GM19324 (cell line): Measurements from ENCODE around the gene TMEM123.

Source experiments
- ATAC-seq: cut with Tn5 transposase; IDR thresholded peaks from one replicate; pipeline ENCODE4 v1.9.1; 2021; ENCODE audit warnings: mild to moderate bottlenecking, moderate library complexity; ENCODE audit not compliant: unreplicated experiment, low FRiP score

Gene TMEM123

GRCh38 chr11:102399189-102399588, 53.4 kb downstream of the TMEM123 start:
- ATAC-seq, result no peak

- no peak for ATAC-seq
Measured at GRCh38 chr11:102398297-102398696, 54.3 kb downstream of the TMEM123 start.

DNA sequence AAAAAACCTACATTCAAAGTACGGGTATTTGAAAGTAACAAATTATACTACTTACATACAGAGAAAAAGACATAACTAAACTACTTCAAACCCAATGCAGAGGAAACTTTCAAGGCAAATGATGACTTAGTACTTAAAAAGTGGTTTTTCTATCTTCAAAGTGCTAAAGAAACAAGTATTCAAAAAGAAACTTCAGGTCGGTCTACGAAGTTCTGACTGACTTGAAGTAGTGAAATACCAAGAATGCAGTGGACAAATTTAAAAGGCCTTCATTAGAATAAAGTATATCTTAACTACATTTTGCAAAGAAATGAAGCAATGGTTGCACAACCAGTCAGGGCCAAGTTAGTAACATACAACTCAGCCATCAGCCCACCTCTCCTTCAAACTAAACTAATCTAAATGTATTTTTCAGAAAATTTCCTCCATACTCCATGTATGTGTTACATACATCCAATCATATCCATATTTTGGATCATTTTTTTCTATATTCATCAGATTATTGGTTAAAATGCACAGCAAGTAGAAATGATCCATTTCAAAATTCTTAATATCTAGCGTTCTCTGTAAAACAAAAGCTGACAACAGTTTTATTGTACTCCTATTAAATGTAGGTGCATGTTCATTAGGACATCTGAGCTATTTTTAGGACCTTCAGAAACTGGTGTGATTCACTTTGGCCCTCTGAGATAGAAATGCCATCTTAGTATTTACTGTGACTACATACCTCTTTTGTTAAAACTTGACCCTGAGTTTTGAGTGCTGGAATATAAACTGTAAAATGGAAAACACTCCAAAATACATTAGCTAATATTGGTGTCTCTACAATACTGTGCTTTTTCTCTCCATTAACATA, 55.6 kb downstream of the TMEM123 start:
- ATAC-seq, result no peak

DNA sequence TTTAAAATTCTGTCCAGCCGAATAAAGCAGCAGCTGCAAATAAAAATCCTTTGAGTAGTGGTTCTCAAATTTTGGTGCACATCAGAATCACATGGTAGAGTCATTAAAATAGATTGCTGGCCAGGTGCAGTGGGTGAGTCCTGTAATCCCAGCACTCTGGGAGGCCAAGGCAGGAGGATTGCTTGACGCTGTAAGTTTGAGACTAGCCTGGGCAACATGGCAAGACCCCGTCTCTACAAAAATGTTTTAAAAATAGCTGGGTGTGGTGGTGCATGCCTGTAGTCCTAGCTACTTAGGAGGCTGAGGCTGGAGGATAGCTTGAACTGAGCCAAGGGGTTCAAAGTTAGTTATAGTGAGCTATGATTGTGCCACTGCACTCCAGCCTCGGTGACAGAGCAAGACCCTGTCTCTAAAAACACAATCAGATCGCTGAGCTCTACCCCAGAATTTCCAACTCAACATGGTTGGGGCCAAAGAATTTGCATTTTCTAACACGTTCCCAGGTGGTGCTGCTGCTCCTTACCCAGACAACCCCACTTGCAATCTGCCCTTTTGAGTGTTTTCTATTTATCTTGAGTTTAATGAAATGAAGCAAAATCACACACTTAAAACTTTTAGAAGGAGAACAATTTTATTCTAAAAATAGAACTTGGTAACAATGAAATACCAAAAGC, 56.7 kb downstream of the TMEM123 start:
- no peak for ATAC-seq

DNA sequence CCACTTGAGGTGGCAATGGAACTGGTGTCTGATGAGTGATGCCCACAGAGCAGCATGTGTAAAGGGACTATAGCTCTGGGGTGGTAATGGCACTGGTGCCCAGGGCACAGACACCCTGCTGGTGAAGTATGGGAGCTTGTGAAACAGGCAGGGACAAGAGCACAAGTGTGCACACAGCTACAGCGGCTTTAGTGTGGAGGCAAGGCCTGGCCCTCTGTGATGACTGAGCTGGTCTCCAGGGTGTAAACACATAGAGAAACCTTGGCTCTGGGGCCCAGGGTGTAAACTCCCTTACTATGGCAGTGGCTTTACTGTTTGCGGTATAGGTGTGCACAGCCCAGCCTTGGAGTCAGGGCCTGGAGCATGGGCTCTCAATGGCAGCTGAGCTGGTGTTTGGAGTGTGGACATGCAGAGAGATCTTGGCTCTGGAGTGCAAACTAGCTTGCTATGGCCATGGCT, 59.3 kb downstream of the TMEM123 start:
- no peak for ATAC-seq

DNA sequence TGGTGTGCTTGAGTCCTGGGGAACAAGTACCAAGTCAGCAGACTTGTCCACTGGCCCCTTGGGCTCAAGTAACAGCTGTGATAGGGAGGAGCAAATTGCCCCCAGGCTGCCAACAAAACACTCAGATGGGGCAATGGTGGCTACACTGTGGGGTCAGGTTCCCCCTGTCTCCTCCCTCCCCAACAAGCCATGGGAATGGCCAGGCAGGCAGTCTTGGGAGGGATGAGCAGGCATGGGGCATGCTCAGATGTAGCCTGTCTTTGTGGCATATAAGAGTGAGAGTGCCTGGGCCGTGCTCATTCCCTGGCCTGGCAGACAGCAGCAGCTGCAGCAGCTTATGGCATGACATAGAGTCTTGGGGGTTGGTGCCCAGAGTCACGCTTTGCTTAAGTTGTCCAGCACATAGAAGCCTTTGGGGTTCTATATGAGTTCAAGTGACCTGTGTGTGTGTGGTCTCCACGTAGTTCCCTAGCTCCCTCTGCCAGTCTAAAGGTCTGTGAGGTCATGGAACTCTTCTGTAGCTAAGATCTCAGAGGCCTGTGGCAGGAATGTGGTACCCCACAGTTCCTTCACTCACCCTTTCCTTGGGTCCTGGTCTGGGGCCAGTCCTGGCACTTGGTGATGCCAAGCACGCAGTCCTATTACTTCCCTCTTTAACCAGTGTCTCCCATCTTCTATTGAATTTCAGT, 60.9 kb downstream of the TMEM123 start:
- no peak for ATAC-seq

DNA sequence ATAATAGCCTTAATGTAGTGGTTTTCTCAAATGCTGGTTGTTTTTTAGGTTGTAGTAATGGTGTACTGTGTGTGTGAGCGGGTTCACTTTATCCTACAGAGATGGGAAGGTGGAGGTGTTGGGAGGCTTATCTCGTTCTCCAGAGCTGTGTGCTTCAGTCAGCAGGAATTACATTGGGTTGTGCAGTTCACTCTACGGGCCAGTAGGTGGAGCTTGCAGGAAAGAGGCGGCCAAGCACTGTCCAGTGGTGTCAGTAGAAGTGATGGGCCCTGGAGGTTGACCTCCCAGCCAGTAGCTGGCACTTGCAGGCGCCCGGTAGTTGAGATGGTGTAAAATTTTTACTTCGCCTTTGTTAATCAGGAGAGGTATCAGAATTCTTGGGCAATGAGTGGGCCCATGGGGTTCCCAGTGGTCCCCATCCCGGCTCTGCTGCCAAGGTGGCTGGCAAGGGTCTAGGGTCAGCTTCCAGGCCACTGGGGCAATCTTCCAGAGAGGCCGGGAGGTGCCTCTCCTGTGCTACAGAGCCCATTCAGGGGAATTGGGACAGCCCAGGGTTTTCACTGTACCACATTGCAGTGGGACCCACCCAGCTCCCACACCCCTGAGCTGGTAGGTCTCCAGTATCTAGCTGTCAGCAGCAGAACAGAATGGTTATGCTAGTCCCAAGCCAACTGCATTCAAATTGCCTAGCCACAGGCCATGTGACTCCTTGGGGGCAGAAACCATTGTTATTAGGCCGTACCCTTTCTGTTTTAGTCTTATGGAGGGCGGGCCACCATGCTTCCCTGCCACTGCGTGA, 61.7 kb downstream of the TMEM123 start:
- ATAC-seq, result peak; percentile 75

GRCh38 chr11:102389253-102389652, 63.3 kb downstream of the TMEM123 start:
- ATAC-seq, result no peak

- no peak for ATAC-seq
Measured at GRCh38 chr11:102387043-102387781, 65.4 kb downstream of the TMEM123 start.

DNA sequence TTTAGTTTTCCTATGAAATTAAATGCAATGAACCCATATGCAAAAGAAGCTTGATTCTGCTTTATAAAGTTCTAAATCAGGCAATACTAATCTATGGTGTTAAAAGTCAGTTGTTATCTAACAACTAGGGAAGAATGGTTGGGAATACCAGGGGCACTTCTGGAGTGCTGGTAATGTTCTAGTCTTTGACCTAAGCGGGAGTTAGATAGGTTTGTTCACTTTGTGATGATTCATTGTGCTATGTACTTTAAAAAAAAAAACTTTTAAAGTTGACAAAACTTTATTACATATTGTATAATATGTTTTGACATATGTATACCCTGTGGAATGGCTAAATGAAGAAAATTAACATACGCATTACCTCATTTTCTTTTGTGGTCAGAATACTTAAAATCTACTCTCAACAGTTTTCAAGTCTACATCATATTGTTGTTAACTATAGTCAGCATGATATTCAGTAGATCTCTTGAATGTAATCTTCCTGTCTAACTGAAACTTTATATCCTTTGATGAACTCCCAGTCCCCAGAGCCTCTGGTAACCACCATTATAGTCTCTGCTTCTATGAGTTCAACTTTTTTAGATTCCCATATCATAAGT, 66.3 kb downstream of the TMEM123 start:
- no peak for ATAC-seq

DNA sequence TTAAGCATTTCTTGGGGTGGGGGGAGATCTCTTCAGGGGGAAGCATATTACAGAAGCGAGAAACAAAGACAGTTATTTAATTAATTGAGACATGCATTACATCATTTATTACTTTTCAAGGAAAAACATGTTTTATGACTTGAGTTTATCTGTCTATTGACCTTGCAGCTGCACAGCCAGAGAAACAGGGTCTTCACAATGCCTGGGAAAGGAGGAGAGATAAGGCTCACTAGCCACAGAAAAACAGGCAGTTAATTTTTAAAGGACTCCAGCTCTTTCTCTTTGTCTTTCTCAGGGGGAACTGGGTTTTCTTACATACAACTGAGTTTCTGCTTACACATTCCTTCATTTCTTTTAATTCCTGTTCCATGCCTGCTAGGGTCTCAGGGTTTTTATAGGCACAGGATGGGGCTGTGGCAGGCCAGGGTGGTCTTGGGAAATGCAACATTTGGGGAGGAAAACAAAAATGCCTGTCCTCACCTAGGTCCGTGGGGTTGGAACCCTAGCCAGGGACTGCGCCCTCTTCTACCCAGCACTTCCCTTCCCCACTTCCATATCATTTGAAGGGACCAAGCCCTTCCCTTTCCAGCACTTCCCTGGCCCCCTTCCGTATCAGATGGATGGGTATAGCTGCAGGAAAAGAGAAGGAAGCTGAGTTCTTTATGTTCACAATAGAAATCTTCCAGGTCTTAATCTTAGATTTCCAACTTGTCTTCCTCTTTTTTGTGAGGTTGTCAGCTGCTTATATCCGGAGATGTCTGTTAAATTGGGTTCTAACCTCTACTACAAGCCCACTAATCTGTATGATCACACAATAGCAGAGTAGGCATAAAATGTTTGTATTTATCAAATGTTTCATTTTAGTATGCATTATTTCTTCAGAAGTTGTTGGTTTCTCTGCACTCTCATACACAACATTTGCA, 67.2 kb downstream of the TMEM123 start:
- no peak for ATAC-seq

GRCh38 chr11:102384419-102385079, 68.0 kb downstream of the TMEM123 start:
- ATAC-seq, result no peak

DNA sequence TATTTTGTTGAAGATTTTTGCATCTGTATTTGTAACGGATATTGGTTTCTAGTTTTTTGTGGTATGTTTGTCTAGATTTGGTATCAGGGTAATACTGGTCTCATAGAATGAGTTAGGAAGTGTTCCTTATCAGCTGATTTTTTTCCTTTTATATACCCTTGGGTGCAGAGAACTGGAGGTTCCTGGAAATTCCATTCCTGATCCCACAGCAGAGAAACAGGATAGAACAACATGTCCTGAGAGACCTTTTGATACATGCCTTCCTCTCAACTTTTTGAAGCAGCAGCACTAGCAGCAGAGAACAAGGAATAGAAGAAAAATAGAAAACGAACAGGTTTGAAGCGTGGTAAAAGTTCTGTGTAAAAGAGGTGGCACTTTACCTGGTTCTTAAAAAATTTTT, 68.7 kb downstream of the TMEM123 start:
- ATAC-seq, result no peak

DNA sequence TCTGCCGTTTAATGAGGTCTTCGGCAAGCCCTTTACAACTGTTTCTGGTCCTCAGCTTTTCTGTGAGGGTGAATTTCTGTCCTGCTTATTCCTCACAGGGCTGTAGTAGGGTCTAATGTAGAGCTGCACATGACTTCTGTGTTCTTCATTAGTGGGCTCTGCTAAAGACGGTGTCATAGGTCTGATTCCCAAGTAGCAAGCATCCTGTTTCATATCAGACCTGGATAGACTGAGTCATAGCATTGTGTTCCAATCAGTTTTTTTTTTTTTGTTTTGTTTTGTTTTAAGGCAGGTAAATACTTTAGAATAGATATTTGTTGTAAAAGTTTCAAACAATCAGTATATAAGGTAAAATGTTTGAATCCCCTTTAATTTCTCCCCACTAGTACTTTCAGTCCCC, 70.2 kb downstream of the TMEM123 start:
- ATAC-seq, result no peak

DNA sequence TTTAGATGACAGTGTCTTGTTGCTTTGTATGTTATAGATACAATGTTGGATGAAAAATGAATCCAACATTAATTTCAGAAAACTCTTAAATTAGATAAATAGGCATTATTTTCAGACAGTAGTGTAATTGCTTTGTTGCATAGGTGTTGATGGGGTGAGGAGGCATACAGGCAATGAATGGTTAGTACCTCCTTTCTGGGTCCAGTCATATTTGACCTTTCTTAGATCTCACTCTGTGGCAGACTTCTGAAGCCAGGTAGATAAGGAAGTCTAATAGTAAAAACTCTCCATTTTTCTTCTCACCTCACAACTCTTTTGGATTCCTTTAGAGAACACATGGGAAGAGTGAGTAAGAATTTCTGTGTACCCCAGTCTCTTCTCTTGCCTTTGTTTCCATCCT, 73.7 kb downstream of the TMEM123 start:
- no peak for ATAC-seq

DNA sequence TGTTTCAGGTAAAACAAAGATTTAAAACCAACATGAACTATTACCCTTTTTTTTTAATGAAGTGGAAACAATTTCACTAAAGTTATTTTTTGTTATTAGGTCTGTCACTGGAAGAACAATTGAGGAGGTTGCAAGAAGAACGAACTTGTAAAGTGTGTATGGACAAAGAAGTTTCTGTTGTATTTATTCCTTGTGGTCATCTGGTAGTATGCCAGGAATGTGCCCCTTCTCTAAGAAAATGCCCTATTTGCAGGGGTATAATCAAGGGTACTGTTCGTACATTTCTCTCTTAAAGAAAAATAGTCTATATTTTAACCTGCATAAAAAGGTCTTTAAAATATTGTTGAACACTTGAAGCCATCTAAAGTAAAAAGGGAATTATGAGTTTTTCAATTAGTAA, 74.7 kb downstream of the TMEM123 start:
- ATAC-seq, result no peak

DNA sequence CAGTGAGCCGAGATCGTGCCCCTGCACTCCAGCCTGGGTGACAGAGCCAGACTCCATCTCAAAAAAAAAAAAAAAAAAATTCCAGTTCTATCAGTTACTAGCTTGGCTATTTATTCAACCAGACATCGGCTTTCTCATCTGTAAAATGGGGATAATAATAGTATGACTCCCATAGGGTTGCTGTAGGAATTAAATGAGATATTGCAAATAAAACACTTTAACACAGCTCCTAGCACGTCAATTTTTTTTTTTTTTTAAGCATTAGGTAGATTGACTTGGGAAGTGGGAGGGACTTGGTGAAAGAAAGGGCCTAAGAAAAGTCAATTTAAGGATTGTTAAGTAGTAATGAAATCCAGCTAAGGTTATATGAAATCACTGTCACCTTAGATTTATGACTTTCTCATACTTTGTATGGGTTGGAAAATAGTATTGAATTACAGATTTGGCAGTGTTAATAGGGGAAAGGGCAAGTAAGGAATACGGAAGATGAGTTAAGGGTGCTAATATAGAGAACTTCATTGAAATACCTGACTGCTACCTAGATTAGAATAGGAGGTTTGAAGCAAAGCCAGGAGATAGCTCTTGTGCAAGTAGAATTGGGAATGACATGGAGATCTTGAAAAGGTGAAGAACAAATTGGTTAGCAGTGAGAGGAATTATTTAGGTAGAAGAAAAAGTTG, 76.7 kb downstream of the TMEM123 start:
- ATAC-seq, result no peak
